RWPE2 (cell line): ENCODE results near the gene SLC13A1.

Source experiments
- ATAC-seq: fragments of 200-7000 bp; cut with Tn5 transposase; 3 replicates; pipeline ENCODE4 v1.9.1; 2021; ENCODE audit warnings: low read depth
- DNase-seq: peaks from one replicate; pipeline ENCODE4 v3.0.0-alpha.2; 2020; ENCODE audit warnings: low spot score
- H3K27ac ChIP-seq: fragments of 450-650 bp; 2 replicates; pipeline ENCODE4 v1.5.1; 2017; ENCODE audit warnings: mild to moderate bottlenecking; ENCODE audit not compliant: poor library complexity, severe bottlenecking
- H3K27me3 ChIP-seq: fragments of 250-450 bp; sonication (Bioruptor Pico); 2 replicates; pipeline ENCODE4 v1.5.1; 2021; ENCODE audit warnings: mild to moderate bottlenecking, moderate library complexity; ENCODE audit not compliant: insufficient read depth, poor library complexity, severe bottlenecking
- H3K36me3 ChIP-seq: fragments of 250-450 bp; sonication (Bioruptor Pico); 2 replicates; pipeline ENCODE4 v1.5.1; 2020; ENCODE audit warnings: low read depth, mild to moderate bottlenecking, moderate library complexity
- H3K4me1 ChIP-seq: fragments of 250-450 bp; sonication (Bioruptor Pico); 2 replicates; pipeline ENCODE4 v1.5.1; 2021; ENCODE audit warnings: mild to moderate bottlenecking, moderate library complexity; ENCODE audit not compliant: insufficient read depth, poor library complexity, severe bottlenecking
- H3K4me3 ChIP-seq: fragments of 250-450 bp; sonication (Bioruptor Pico); 2 replicates; pipeline ENCODE4 v1.5.1; 2021; ENCODE audit warnings: mild to moderate bottlenecking, moderate library complexity; ENCODE audit not compliant: severe bottlenecking
- H3K9me3 ChIP-seq: fragments of 250-450 bp; sonication (Bioruptor Pico); 2 replicates; pipeline ENCODE4 v1.5.1; 2021; ENCODE audit warnings: mild to moderate bottlenecking, moderate library complexity; ENCODE audit not compliant: severe bottlenecking
- TF ChIP-seq, protein P1 (sequence below): fragments of 450-650 bp; IDR thresholded peaks from one replicate; pipeline ENCODE4 v1.5.1; 2017; ENCODE audit warnings: mild to moderate bottlenecking, moderate library complexity; ENCODE audit not compliant: poor library complexity, severe bottlenecking

The SLC13A1 gene

DNA sequence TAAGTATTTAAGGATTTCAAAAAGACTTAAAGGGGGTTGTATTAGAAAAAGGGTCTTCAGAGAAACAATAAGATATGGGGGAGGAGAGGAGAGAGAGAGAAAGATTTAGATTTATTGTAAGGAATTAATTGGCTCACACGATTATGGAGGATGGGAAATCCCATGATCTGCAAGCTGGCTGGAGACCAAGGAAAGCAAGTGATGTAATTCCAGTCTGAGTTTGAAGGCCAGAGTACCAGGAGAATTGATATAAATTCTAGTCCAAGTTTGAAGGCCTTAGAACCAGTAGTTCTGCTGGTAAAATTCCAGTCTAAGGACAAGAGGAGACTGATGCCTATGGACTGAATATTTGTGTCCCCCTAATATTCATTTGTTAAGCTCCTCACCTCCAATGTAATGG lies 20.6 kb upstream of the SLC13A1 start:
- H3K4me1 ChIP-seq: no peaks in the 10 kb centered on the region
- H3K4me3 ChIP-seq: no peak overlapping the region
- H3K27me3 ChIP-seq: no peaks in the 10 kb centered on the region
- TF ChIP-seq, protein P1, sequence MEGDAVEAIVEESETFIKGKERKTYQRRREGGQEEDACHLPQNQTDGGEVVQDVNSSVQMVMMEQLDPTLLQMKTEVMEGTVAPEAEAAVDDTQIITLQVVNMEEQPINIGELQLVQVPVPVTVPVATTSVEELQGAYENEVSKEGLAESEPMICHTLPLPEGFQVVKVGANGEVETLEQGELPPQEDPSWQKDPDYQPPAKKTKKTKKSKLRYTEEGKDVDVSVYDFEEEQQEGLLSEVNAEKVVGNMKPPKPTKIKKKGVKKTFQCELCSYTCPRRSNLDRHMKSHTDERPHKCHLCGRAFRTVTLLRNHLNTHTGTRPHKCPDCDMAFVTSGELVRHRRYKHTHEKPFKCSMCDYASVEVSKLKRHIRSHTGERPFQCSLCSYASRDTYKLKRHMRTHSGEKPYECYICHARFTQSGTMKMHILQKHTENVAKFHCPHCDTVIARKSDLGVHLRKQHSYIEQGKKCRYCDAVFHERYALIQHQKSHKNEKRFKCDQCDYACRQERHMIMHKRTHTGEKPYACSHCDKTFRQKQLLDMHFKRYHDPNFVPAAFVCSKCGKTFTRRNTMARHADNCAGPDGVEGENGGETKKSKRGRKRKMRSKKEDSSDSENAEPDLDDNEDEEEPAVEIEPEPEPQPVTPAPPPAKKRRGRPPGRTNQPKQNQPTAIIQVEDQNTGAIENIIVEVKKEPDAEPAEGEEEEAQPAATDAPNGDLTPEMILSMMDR: no peak
- DNase-seq (no peak), ATAC-seq (no peak)
- H3K36me3 ChIP-seq: no peaks in the 10 kb centered on the region
- H3K9me3 ChIP-seq: peaks cover 2% of the 10 kb centered on the region
- H3K27ac ChIP-seq: no peak overlapping the region

DNA sequence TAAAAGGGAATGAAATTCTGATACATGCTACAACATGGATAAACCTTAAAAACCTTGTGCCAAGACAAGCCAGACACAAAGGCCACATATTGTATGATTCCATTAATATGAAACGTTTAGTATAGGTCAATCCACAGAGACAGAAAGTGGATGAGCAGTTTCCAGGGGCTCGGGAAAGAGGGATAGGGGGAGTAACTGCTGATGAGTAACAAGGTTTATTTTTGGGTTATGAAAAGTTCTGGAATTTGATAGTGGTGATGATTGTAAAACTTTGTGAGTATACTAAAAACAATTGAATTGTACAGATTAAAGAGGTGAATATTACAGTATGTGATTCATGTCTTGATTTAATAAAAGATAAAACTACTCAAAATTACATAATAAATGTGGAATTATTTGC lies 19.1 kb upstream of the SLC13A1 start:
- H3K27me3 ChIP-seq: no peaks in the 10 kb centered on the region
- H3K4me1 ChIP-seq: no peaks in the 10 kb centered on the region
- H3K27ac ChIP-seq: no peak overlapping the region
- ATAC-seq (no peak), DNase-seq (no peak)
- peaks cover 2% of the 10 kb centered on the region for H3K9me3 ChIP-seq
- TF ChIP-seq, protein P1: no peak
- H3K36me3 ChIP-seq: no peaks in the 10 kb centered on the region
- H3K4me3 ChIP-seq: no peak overlapping the region

DNA sequence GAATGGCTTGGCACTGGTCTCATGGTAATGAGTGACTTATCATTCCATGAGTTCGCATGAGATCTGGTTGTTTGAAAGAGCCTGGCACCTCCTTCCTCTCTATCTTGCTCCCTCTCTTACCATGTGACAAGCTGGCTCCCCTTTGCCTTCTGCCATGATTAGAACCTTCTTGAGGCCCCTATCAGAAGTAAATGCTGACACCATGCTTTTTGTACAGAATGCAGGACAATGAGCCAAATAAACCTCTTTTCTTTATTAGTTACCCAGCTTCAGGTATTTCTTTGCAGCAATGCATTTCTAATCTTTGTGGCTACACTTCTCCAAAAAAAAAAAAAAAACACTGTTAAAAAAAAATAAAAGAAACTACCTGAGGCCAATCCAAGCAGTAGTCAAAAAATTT lies 17.1 kb upstream of the SLC13A1 start:
- DNase-seq (no peak), ATAC-seq (no peak)
- no peaks in the 10 kb centered on the region for H3K36me3 ChIP-seq
- no peak overlapping the region for H3K27ac ChIP-seq
- no peak overlapping the region for H3K4me3 ChIP-seq
- peaks cover 2% of the 10 kb centered on the region for H3K9me3 ChIP-seq
- TF ChIP-seq, protein P1: no peak
- H3K4me1 ChIP-seq: no peaks in the 10 kb centered on the region
- H3K27me3 ChIP-seq: no peaks in the 10 kb centered on the region

DNA sequence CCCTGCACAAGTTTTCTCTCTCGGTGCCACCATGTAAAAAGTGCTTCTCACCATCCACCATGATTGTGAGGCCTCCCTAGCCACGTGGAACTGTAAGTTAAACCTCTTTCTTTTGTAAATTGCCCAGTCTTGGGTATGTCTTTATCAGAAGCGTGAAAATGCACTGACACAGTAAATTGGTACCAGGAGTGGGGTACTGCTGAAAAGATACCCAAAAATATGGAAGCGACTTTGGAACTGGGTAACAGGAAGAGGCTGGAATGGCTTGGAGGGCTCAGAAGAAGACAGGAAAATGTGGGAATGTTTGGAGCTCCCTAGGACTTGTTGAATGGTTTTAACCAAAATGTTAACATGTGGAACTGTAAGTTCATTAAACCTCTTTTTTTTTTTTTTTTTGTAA lies 15.6 kb upstream of the SLC13A1 start:
- H3K4me3 ChIP-seq: no peak overlapping the region
- H3K36me3 ChIP-seq: no peaks in the 10 kb centered on the region
- H3K27me3 ChIP-seq: no peaks in the 10 kb centered on the region
- no peaks in the 10 kb centered on the region for H3K4me1 ChIP-seq
- peaks cover 2% of the 10 kb centered on the region for H3K9me3 ChIP-seq
- no peak for ATAC-seq
- TF ChIP-seq, protein P1: no peak
- H3K27ac ChIP-seq: no peak overlapping the region
- DNase-seq: no peak

DNA sequence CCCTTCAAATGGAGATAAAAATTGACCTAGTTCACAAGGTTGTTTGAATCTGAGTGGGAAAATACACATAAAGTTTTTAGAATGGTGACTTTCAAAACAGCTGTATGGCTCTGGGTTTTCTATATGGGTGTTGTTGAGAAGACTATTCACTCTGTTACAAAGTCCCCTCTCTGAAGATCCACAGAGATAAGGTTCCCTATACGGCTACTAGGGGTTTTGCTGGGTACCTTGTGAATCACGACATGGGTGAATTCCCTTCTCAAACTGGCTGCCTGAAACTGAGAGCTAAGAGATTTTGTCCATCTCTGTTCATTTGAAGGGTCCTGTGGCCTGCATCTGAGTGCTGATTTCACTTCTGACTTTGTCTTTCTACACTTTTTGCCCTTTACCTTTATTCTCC lies 11.8 kb upstream of the SLC13A1 start:
- no peaks in the 10 kb centered on the region for H3K4me1 ChIP-seq
- DNase-seq (no peak), ATAC-seq (no peak)
- no peaks in the 10 kb centered on the region for H3K36me3 ChIP-seq
- H3K9me3 ChIP-seq: no peaks in the 10 kb centered on the region
- H3K27me3 ChIP-seq: no peaks in the 10 kb centered on the region
- no peak overlapping the region for H3K27ac ChIP-seq
- TF ChIP-seq, protein P1: no peak
- no peak overlapping the region for H3K4me3 ChIP-seq
